Activated naive CD8-positive, alpha-beta T cell (primary cell): Measurements from ENCODE around the gene CCDC74B.
"Not testable (repeated sequence)": the region's sequence is repeated elsewhere in the genome, so short reads cannot be mapped to it uniquely, and the experiment has no call there.

ENCODE experiments used
- H3K27ac Mint-ChIP-seq: one replicate; pipeline ENCODE4 v1.8.0; 2021; ENCODE audit warnings: mixed read lengths
- H3K27me3 Mint-ChIP-seq: one replicate; pipeline ENCODE4 v1.8.0; 2021; ENCODE audit warnings: mixed read lengths
- H3K36me3 Mint-ChIP-seq: one replicate; pipeline ENCODE4 v1.8.0; 2021; ENCODE audit warnings: mixed read lengths
- H3K4me1 Mint-ChIP-seq: one replicate; pipeline ENCODE4 v1.8.0; 2021; ENCODE audit warnings: low read depth, mixed read lengths
- H3K4me3 Mint-ChIP-seq: one replicate; pipeline ENCODE4 v1.8.0; 2021; ENCODE audit warnings: mild to moderate bottlenecking, mixed read lengths
- H3K9me3 Mint-ChIP-seq: one replicate; pipeline ENCODE4 v1.8.0; 2021; ENCODE audit warnings: low read depth, mixed read lengths

The CCDC74B gene

GRCh38 chr2:130157354-130157753 is 12.4 kb upstream of the CCDC74B start:
- H3K9me3 Mint-ChIP-seq, H3K36me3 Mint-ChIP-seq, H3K4me3 Mint-ChIP-seq, H3K27ac Mint-ChIP-seq, H3K27me3 Mint-ChIP-seq, H3K4me1 Mint-ChIP-seq: not testable (repeated sequence)

GRCh38 chr2:130156624-130157004 is 11.7 kb upstream of the CCDC74B start:
- Mint-ChIP-seq H3K4me3 (no peak overlapping the region), H3K4me1 (no peaks in the 10 kb centered on the region), H3K9me3 (no peaks in the 10 kb centered on the region), H3K27ac (no peak overlapping the region), H3K36me3 (no peaks in the 10 kb centered on the region), H3K27me3 (no peaks in the 10 kb centered on the region)

GRCh38 chr2:130155956-130156623 is 11.2 kb upstream of the CCDC74B start:
- not testable (repeated sequence) for H3K36me3 Mint-ChIP-seq, H3K4me1 Mint-ChIP-seq, H3K9me3 Mint-ChIP-seq, H3K4me3 Mint-ChIP-seq, H3K27ac Mint-ChIP-seq, H3K27me3 Mint-ChIP-seq

GRCh38 chr2:130154773-130155765 is 10.2 kb upstream of the CCDC74B start:
- no peak overlapping the region for H3K27ac Mint-ChIP-seq

GRCh38 chr2:130154423-130154770 is 9.5 kb upstream of the CCDC74B start:
- H3K4me3 Mint-ChIP-seq, H3K27ac Mint-ChIP-seq, H3K9me3 Mint-ChIP-seq, H3K36me3 Mint-ChIP-seq, H3K27me3 Mint-ChIP-seq, H3K4me1 Mint-ChIP-seq: not testable (repeated sequence)

More at GRCh38 chr2:130154773-130155765, 10.2 kb upstream of the CCDC74B start:
- no peaks in the 10 kb centered on the region for H3K36me3 Mint-ChIP-seq
- no peaks in the 10 kb centered on the region for H3K9me3 Mint-ChIP-seq
- H3K4me1 Mint-ChIP-seq = no peaks in the 10 kb centered on the region
- H3K4me3 Mint-ChIP-seq = no peak overlapping the region
- H3K27me3 Mint-ChIP-seq = no peaks in the 10 kb centered on the region

GRCh38 chr2:130153721-130154422 is 9.0 kb upstream of the CCDC74B start:
- H3K4me1 Mint-ChIP-seq = not testable (repeated sequence)

GRCh38 chr2:130152816-130153595 is 8.1 kb upstream of the CCDC74B start:
- Mint-ChIP-seq H3K36me3 (no peaks in the 10 kb centered on the region), H3K4me3 (no peak overlapping the region), H3K27me3 (no peaks in the 10 kb centered on the region), H3K4me1 (no peaks in the 10 kb centered on the region), H3K9me3 (no peaks in the 10 kb centered on the region), H3K27ac (no peak overlapping the region)

More at GRCh38 chr2:130153721-130154422, 9.0 kb upstream of the CCDC74B start:
- H3K36me3 Mint-ChIP-seq, H3K27me3 Mint-ChIP-seq, H3K4me3 Mint-ChIP-seq, H3K27ac Mint-ChIP-seq, H3K9me3 Mint-ChIP-seq: not testable (repeated sequence)

- H3K27ac Mint-ChIP-seq, H3K36me3 Mint-ChIP-seq, H3K4me3 Mint-ChIP-seq, H3K9me3 Mint-ChIP-seq, H3K27me3 Mint-ChIP-seq, H3K4me1 Mint-ChIP-seq: not testable (repeated sequence)
These were observed 7.4 kb upstream of the CCDC74B start for GRCh38 chr2:130152136-130152815.

- not testable (repeated sequence) for H3K4me1 Mint-ChIP-seq, H3K36me3 Mint-ChIP-seq, H3K27ac Mint-ChIP-seq, H3K9me3 Mint-ChIP-seq, H3K27me3 Mint-ChIP-seq, H3K4me3 Mint-ChIP-seq
These were observed 6.2 kb upstream of the CCDC74B start for GRCh38 chr2:130151145-130151512.

GRCh38 chr2:130150181-130151144 is 5.6 kb upstream of the CCDC74B start:
- Mint-ChIP-seq H3K36me3 (no peaks in the 10 kb centered on the region), H3K4me1 (no peaks in the 10 kb centered on the region), H3K9me3 (no peaks in the 10 kb centered on the region), H3K4me3 (no peak overlapping the region), H3K27ac (peak overlapping the region; percentile 17), H3K27me3 (peaks cover 3% of the 10 kb centered on the region)

- H3K27ac Mint-ChIP-seq = not testable (repeated sequence)
These were observed 3.6 kb upstream of the CCDC74B start for GRCh38 chr2:130148515-130148914.

GRCh38 chr2:130143266-130144039 is 1.5 kb downstream of the CCDC74B start:
- peak overlapping the region; percentile 74 for H3K4me3 Mint-ChIP-seq
- H3K27me3 Mint-ChIP-seq, H3K36me3 Mint-ChIP-seq, H3K4me1 Mint-ChIP-seq, H3K27ac Mint-ChIP-seq, H3K9me3 Mint-ChIP-seq: not testable (repeated sequence)

More at GRCh38 chr2:130148515-130148914, 3.6 kb upstream of the CCDC74B start:
- not testable (repeated sequence) for H3K9me3 Mint-ChIP-seq, H3K4me3 Mint-ChIP-seq, H3K4me1 Mint-ChIP-seq, H3K27me3 Mint-ChIP-seq, H3K36me3 Mint-ChIP-seq
